ENCODE data around the gene ADAT2.

Gene ADAT2

GRCh38 chr6:143441680-143442545 lies 8.6 kb downstream of the ADAT2 start:
- no peak for DNase-seq (ENCODE audit: low spot score)

- no peak for DNase-seq (ENCODE audit: low spot score)
Observed at GRCh38 chr6:143441010-143441409, 9.5 kb downstream of the ADAT2 start.

GRCh38 chr6:143432588-143432987 lies 17.9 kb downstream of the ADAT2 start:
- DNase-seq (ENCODE audit: low spot score), result no peak

GRCh38 chr6:143431226-143431625 lies 19.3 kb downstream of the ADAT2 start:
- no peak for DNase-seq (ENCODE audit: low spot score)

- DNase-seq (ENCODE audit: low spot score), result no peak
Observed at GRCh38 chr6:143429970-143430369, 20.5 kb downstream of the ADAT2 start.

GRCh38 chr6:143427109-143427817 lies 23.2 kb downstream of the ADAT2 start:
- DNase-seq (ENCODE audit: low spot score), result peak; percentile 85

- no peak for DNase-seq (ENCODE audit: low spot score)
Observed at GRCh38 chr6:143426026-143426425, 24.5 kb downstream of the ADAT2 start.

- DNase-seq (ENCODE audit: low spot score), result peak; percentile 50
Observed at GRCh38 chr6:143419526-143419925, 31.0 kb downstream of the ADAT2 start.

- DNase-seq (ENCODE audit: low spot score), result no peak
Observed at GRCh38 chr6:143414769-143415168, 35.7 kb downstream of the ADAT2 start.

- no peak for DNase-seq (ENCODE audit: low spot score)
Observed at GRCh38 chr6:143410859-143411270, 39.6 kb downstream of the ADAT2 start.

GRCh38 chr6:143408787-143409162 lies 41.7 kb downstream of the ADAT2 start:
- no peak for DNase-seq (ENCODE audit: low spot score)

- no peak for DNase-seq (ENCODE audit: low spot score)
Observed at GRCh38 chr6:143408151-143408786, 42.2 kb downstream of the ADAT2 start.

GRCh38 chr6:143406673-143407072 lies 43.8 kb downstream of the ADAT2 start:
- no peak for DNase-seq (ENCODE audit: low spot score)

GRCh38 chr6:143405373-143406154 lies 44.9 kb downstream of the ADAT2 start:
- no peak for DNase-seq (ENCODE audit: low spot score)

GRCh38 chr6:143402721-143403336 lies 47.7 kb downstream of the ADAT2 start:
- DNase-seq (ENCODE audit: low spot score), result no peak

- no peak for DNase-seq (ENCODE audit: low spot score)
Observed at GRCh38 chr6:143401636-143402370, 48.7 kb downstream of the ADAT2 start.

GRCh38 chr6:143401068-143401446 lies 49.4 kb downstream of the ADAT2 start:
- no peak for DNase-seq (ENCODE audit: low spot score)

- DNase-seq (ENCODE audit: low spot score), result no peak
Observed at GRCh38 chr6:143400258-143401067, 50.0 kb downstream of the ADAT2 start.

- no peak for DNase-seq (ENCODE audit: low spot score)
Observed at GRCh38 chr6:143399775-143400174, 50.7 kb downstream of the ADAT2 start.

GRCh38 chr6:143399176-143399575 lies 51.3 kb downstream of the ADAT2 start:
- no peak for DNase-seq (ENCODE audit: low spot score)

All from D341Med (cell line).